Measurements from ENCODE around the gene ASB16.
"Not testable (repeated sequence)": the region's sequence is repeated elsewhere in the genome, so short reads cannot be mapped to it uniquely, and the experiment has no call there.

Gene ASB16

DNA sequence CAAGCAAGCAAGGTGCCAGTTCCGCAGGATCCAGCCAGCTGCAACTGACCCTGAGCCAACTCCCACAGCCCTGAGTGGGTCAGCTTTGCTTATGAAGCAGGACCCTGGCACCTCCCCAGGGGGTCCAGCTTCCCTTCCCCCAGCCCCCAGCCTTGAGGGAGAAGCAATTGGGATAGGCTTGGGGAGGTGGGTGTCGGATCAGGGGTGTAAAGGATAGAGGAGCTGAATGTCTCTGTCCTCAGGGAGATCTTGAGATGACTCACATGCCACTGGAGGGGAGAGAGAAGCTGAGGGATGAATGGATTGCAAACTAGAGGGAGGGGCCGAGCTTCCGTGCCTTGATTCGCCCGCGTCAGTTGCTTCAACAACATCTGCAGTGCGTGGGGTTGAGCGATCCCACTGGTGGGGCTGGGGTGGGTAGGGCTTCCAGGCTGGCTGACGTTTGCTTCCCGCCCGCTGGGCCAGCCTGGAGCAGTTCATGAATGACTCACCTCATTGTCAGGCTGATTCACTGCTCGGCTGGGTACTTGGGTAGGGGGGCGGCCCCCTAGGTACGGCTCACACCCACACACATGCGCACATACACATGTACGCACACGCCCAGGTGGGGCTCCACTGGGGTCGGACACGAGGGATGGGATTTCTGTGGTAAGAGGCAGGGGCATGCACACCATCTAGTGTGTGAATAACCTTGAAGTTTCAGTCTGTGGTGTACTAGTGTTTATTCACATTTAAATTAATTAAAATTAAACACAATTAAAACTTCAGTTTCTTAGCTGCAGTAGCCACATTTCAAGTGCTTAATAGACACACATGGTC, 32.4 kb upstream of the ASB16 start:
- H3K27me3 Mint-ChIP-seq, result no peaks in the 10 kb centered on the region
- H3K27ac Mint-ChIP-seq, result peak overlapping the region; percentile 60
- no peaks in the 10 kb centered on the region for H3K9me3 Mint-ChIP-seq
- H3K4me3 Mint-ChIP-seq, result no peak overlapping the region
- H3K36me3 Mint-ChIP-seq, result no peaks in the 10 kb centered on the region
- peaks cover 18% of the 10 kb centered on the region for H3K4me1 Mint-ChIP-seq

DNA sequence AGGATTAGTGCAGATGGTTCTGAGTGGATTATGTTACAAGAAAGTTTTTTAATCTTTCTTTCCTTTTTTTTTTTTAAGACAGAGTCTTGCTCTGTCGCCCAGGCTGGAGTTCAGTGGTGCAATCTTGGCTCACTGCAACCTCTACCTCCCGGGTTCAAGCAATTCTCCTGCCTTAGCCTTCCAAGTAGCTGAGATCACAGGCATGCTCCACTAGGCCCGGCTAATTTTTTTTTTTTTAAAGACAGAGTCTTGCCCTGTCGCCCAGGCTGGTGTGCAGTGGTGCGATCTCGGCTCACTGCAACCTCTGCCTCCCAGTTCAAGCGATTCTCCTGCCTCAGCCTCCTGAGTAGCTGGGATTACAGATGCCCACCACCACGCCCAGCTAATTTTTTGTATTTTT, 26.6 kb upstream of the ASB16 start:
- not testable (repeated sequence) for H3K36me3 Mint-ChIP-seq

DNA sequence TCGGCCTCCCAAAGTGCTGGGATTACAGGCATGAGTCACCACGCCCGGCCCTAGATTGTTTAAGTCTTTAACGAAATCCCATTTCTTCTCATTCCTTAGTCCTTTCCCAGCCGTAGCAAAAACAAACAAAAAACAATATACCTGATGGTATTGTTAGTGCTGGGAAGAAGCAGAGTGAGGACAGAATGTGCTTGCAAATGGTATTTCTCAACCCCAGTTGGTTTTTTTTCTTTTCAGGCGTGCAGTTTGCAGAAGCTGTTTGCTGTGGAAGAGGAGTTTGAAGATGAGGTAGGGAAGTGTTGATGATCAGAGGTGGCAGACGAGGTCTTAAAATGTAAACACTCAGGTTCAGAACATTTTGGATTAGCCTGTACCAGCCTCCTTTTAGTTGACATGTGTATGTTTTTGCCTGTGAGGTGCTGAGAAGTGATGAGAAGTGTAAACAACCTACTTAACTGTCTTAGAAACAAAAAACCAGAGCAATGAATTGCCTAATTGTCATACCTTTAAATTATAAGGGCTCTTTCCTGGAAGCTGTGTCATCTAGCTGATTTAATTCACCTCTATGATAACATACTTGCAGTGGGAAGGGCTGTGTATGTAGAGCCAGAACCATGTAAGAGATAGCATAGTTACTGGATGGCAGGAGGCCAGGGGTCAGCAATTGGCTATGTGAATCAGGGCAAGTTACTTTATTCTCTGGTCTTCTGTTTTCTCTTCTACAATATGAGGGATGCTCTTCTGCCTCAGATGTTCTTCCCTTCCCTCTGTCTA, 25.4 kb upstream of the ASB16 start:
- H3K36me3 Mint-ChIP-seq, result no peaks in the 10 kb centered on the region
- H3K27ac Mint-ChIP-seq, result no peak overlapping the region
- H3K4me3 Mint-ChIP-seq, result no peak overlapping the region
- H3K9me3 Mint-ChIP-seq, result no peaks in the 10 kb centered on the region
- peaks cover 4% of the 10 kb centered on the region for H3K4me1 Mint-ChIP-seq
- no peaks in the 10 kb centered on the region for H3K27me3 Mint-ChIP-seq

More for the DNA sequence above, 26.6 kb upstream of the ASB16 start:
- H3K9me3 Mint-ChIP-seq, H3K4me1 Mint-ChIP-seq, H3K4me3 Mint-ChIP-seq, H3K27ac Mint-ChIP-seq, H3K27me3 Mint-ChIP-seq: not testable (repeated sequence)

DNA sequence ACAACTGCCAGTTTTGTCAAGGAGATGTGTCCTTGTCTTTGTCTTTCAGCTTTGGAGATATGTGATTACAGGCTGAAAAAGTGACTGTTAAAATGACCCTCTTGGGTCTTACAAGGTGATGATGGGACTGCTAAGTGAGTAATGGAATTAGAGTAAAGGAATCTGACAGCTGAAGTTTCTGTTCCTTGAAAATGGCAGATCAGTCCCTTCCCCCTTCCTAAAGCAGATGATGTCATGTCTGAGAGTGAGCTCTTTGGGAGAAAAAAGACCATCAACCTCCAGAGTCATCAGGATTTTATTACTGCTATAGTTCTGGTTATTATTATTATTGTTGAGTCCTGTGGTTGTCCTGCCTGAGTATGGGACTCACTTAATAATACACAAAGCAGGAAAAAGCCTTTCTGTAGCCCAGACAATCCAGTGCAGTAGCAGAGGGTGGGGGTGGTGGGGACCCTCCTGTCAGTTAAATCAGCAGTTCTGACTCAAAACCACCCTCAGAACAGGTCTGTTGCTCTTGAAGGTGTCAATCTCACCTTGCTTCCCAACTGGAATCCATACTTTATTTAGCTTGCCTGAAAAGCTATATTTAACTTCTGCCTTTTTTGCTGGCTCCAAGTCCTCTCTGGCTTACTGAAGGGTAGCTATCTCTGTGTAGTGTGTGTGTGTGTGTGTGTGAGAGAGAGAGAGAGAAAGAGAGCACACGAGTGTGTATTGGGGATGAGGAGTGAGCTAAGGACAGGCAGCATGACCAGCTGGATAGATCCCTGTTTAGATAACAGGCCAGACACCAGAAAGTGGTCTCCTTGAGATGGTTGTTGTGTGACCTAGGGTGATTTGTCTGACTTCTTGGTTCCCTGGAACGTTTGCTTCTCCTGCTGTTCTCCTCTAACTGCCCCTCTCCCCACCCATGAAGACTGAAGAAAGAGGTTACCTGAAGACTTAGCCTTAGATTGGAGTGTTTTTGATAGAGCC, 23.8 kb upstream of the ASB16 start:
- no peaks in the 10 kb centered on the region for H3K4me1 Mint-ChIP-seq
- H3K36me3 Mint-ChIP-seq, result no peaks in the 10 kb centered on the region
- no peaks in the 10 kb centered on the region for H3K9me3 Mint-ChIP-seq
- H3K27me3 Mint-ChIP-seq, result no peaks in the 10 kb centered on the region
- no peak overlapping the region for H3K27ac Mint-ChIP-seq
- H3K4me3 Mint-ChIP-seq, result no peak overlapping the region

DNA sequence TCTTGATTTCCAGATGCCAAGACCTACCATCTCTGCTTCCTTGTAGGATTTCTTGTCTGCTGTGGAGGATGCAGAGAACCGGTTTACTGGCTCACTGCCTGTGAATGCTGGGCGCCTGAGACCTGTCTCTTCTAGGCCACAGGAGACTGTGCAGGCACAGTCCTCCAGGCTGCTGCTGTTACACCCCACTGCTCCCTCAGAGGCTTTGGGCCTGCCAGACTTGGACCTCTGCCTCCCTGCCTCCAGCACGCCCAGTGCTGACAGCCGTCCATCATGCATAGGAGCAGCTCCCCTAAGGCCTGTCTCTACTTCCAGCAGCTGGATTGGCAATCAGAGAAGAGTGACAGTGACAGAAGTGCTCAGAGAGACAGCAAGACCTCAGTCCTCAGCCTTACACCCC, 22.7 kb upstream of the ASB16 start:
- H3K27me3 Mint-ChIP-seq, result no peaks in the 10 kb centered on the region
- H3K36me3 Mint-ChIP-seq, result no peaks in the 10 kb centered on the region
- no peak overlapping the region for H3K4me3 Mint-ChIP-seq
- H3K27ac Mint-ChIP-seq, result no peak overlapping the region
- no peaks in the 10 kb centered on the region for H3K9me3 Mint-ChIP-seq
- no peaks in the 10 kb centered on the region for H3K4me1 Mint-ChIP-seq

DNA sequence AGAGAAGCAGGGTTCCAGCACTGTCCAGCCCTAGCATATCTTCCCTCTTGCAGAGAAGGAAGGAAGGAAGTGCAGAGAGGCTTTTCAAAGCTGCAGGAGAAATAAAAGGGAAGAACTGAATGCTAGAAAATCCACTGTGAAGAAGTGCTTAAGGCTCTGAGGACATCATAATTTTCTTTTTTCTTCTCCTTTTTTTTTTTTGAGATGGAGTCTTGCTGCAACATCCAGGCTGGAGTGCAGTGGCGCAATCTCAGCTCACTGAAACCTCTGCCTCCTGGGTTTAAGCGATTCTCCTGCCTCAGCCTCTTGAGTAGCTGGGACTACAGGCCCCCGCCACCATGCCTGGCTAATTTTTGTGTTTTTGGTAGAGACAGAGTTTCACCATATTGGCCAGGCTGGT, 21.4 kb upstream of the ASB16 start:
- H3K4me1 Mint-ChIP-seq, H3K27ac Mint-ChIP-seq, H3K9me3 Mint-ChIP-seq, H3K4me3 Mint-ChIP-seq, H3K36me3 Mint-ChIP-seq, H3K27me3 Mint-ChIP-seq: not testable (repeated sequence)

DNA sequence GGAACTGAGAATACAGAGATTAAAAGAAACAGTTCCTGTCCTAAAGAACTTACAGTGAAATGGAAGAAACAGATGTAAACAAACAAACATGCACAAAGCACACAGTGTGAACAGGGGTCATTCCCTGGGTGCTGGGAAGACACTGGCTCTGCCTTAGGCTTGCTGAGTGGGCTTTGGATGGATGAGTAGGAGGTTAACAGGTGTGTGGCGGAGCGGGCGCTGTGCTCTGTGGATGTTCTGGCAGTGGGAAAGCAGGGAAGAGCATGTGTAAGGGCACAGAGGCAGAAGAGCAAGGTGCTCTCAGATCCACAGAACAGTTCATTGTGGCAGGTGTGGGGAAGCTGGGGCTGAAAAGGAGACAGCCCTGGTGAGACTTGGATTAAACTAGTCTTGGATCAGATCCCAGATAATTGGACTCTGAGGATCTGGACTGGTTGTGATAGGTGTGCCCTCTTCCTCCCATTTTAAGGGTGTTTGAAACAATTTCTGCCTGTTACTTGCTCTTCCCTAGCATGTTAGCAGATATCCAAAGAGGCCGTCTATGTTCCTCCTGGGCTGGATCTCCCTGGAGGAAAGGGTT, 20.7 kb upstream of the ASB16 start:
- H3K4me1 Mint-ChIP-seq, result no peaks in the 10 kb centered on the region
- H3K9me3 Mint-ChIP-seq, result no peaks in the 10 kb centered on the region
- no peak overlapping the region for H3K27ac Mint-ChIP-seq
- H3K27me3 Mint-ChIP-seq, result no peaks in the 10 kb centered on the region
- no peak overlapping the region for H3K4me3 Mint-ChIP-seq
- H3K36me3 Mint-ChIP-seq, result no peaks in the 10 kb centered on the region

DNA sequence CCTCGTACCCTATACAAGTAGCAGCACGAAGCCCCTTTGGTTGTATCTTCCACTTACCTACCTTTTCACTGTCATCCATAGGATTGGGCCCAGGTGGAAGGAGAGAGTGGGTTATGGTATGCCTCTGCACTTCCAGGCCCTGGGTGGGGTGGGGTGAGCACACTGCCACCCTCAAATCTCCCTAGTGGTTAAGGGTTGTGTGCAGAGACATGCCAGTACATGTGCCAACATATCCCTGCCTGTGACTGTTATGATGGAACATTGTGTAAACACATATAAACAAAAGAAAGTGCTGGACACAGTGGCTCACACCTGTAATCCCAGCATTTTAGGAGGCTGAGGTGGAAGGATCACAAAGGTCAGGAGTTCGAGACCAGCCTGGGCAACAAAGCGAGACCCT, 17.6 kb upstream of the ASB16 start:
- H3K4me1 Mint-ChIP-seq, result no peaks in the 10 kb centered on the region
- H3K4me3 Mint-ChIP-seq, result no peak overlapping the region
- H3K27me3 Mint-ChIP-seq, result no peaks in the 10 kb centered on the region
- no peaks in the 10 kb centered on the region for H3K36me3 Mint-ChIP-seq
- no peaks in the 10 kb centered on the region for H3K9me3 Mint-ChIP-seq
- H3K27ac Mint-ChIP-seq, result no peak overlapping the region

DNA sequence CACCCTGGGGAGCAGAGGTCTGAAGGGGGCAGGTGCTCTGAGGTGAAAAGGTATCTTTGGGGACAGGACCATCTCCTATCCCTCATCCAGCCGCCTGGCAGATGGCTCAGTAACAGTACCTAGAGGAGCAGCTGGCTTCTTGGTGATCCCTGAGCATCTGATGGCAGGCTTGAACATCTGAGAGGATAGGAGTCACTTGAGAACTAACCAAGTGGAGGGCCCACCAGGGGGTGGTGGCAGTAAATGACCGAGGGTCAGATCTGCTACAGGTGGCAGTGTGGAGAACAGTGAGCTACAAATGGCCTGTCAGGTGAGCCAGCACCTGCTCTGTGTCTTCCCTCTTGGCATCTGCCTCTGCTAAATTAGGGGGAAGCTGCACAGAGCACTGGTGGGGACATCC, 15.0 kb upstream of the ASB16 start:
- no peak overlapping the region for H3K27ac Mint-ChIP-seq

DNA sequence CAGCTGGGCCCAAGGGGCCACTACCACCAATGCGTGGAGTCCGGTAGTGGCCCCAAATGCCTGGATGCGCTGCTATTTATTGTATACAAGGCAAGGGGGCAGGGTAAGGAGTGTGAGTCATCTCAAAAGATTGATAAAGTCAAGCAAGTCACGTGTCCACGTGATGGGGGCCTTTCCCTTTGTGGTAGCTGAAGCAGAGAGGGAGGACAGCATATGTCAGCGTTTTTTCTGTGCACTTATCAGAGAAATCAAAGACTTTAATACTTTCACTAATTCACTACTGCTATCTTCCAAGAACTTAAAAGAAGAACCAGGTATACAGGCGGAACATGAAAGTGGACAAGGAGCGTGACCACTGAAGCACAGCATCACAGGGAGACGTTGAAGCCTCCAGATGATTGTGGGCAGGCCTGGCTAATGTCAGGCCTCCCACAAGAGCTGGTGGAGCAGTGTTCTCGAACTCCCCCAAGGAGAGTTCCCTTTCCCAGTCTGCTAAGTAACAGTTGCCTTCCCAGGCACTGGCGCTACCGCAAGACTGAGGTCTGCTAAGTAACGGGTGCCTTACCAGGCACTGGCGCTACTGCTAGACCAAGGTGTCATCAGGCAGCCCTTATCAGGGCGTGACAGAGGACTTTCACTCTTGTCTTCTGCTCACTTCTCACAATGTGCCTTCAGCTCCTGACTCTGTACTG, 10.8 kb upstream of the ASB16 start:
- Mint-ChIP-seq H3K27me3 (no peaks in the 10 kb centered on the region), H3K4me1 (no peaks in the 10 kb centered on the region), H3K36me3 (no peaks in the 10 kb centered on the region), H3K27ac (no peak overlapping the region), H3K9me3 (no peaks in the 10 kb centered on the region), H3K4me3 (no peak overlapping the region)

More for the DNA sequence above, 15.0 kb upstream of the ASB16 start:
- H3K9me3 Mint-ChIP-seq, result no peaks in the 10 kb centered on the region
- H3K4me3 Mint-ChIP-seq, result no peak overlapping the region
- H3K27me3 Mint-ChIP-seq, result no peaks in the 10 kb centered on the region
- H3K36me3 Mint-ChIP-seq, result no peaks in the 10 kb centered on the region
- no peaks in the 10 kb centered on the region for H3K4me1 Mint-ChIP-seq

DNA sequence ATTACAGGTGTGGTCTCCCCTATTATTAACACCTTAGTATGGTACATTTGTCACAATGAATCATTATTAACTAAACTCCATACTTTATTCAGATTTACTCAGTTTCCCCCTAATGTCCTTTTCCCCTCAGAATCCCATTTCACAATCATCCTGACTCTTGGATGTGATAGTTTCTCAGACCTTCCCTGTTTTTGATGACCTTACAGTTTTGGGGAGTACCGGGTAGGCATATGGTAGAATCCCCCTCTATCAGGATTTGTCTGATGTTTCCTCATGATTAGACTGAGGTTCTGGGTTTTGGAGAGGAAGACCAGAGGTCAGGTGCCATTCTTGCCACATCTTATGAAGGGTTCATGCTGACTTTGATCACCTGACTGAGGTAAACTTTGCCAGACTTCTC, 6.0 kb upstream of the ASB16 start:
- Mint-ChIP-seq H3K4me3 (no peak overlapping the region), H3K9me3 (no peaks in the 10 kb centered on the region), H3K36me3 (no peaks in the 10 kb centered on the region), H3K4me1 (peaks cover 12% of the 10 kb centered on the region), H3K27ac (no peak overlapping the region), H3K27me3 (no peaks in the 10 kb centered on the region)

DNA sequence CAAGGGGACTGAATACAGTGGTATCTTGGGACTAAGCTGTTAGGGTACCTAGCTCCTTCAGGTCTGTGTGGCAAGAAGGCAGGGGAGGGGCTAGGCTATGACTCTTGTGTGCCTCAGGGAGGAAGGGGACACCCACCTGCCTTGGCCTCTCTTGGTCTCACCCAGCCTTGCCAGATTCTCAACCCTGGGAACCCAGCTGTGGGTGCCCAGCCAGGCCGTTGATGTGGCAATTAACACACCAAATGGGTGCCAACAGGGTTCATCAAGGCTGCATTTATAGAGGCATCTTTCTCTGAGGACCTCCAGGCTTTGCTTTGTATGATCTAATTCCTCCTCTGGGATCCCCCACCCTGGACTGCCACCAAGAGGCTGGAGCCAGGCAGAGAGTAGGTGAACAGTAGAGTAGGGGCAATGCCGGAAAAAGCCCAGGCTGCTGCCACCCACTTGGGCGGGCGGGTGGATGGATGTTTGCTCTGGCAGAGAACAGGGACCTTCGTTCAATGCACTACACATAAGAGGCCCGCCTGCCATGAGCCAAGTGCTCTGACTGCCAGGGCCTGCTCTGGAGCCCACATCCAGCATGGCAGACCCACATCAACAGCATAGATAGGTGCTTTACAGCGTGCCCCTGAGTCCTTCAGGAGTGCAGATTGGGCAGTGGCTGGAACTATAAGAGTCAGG, 3.2 kb upstream of the ASB16 start:
- H3K27me3 Mint-ChIP-seq, result no peaks in the 10 kb centered on the region
- no peaks in the 10 kb centered on the region for H3K9me3 Mint-ChIP-seq
- no peaks in the 10 kb centered on the region for H3K36me3 Mint-ChIP-seq
- H3K4me1 Mint-ChIP-seq, result peaks cover 12% of the 10 kb centered on the region
- H3K27ac Mint-ChIP-seq, result no peak overlapping the region
- no peak overlapping the region for H3K4me3 Mint-ChIP-seq

DNA sequence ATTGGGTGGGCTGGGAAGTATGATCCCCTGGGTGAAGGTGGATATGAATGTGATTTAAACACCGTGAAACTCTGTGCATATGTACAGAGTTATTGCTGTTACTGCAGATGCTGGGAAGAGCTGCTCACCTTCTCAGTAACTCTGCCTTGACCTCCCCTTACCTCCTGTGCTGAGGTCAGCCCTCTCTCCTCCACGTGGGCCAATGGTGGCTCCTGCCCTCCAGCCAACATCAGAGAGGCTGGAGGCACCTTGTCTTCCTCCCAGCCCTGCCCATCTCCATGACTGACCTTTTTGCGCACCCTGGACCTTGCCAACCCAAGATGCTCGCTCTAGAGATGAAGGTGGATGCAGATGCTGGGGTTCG, 387 bp upstream of the ASB16 start:
- Mint-ChIP-seq H3K27me3 (no peaks in the 10 kb centered on the region), H3K4me1 (peaks cover 12% of the 10 kb centered on the region), H3K9me3 (no peaks in the 10 kb centered on the region), H3K27ac (no peak overlapping the region), H3K36me3 (no peaks in the 10 kb centered on the region), H3K4me3 (no peak overlapping the region)

DNA sequence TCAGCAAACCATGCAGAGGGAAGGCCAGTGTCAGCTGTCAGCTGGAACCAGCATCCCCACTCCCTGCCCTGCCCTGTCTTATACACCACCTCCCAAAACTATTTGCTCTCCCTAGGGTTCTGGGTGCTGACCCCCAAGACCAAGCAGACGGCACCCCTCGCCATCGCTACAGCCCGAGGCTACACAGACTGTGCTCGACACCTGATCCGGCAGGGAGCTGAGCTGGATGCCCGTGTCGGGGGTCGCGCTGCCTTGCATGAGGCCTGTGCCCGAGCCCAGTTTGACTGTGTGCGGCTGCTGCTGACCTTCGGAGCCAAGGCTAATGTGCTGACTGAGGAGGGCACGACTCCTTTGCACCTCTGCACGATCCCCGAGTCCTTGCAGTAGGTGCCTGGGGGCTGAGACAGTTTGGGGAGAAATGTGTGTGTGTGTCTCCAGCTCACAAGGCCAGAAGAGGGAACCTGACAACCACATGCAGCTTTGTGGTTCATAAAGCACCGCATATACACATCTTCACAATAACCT, 1.5 kb downstream of the ASB16 start:
- H3K36me3 Mint-ChIP-seq, result no peaks in the 10 kb centered on the region
- H3K9me3 Mint-ChIP-seq, result no peaks in the 10 kb centered on the region
- no peaks in the 10 kb centered on the region for H3K27me3 Mint-ChIP-seq
- no peak overlapping the region for H3K4me3 Mint-ChIP-seq
- H3K4me1 Mint-ChIP-seq, result peaks cover 12% of the 10 kb centered on the region
- no peak overlapping the region for H3K27ac Mint-ChIP-seq
